K562 (cell line): ENCODE results near the gene APOBEC3C. TPM values are rescaled to one million over a fixed set of nuclear protein-coding genes. Genes with fewer than 3 reads are reported as not detected.
A peak's percentile ranks its signal among the peaks of the same experiment; 100 is the strongest.

Experiments
- CBX3 ChIP-seq, 2 experiments: IDR thresholded peaks; 1 replicate in 1 of 2; 2 replicates in 1 of 2; pipeline ENCODE4 v1.6.1; 2012; ENCODE audit warnings: inconsistent platforms in 2 of 2, low read length in 2 of 2, borderline replicate concordance in 1 of 2, control low read depth in 1 of 2
- CBX5 ChIP-seq: IDR thresholded peaks from 2 replicates; pipeline ENCODE4 v1.6.1; 2014; ENCODE audit warnings: low read depth, borderline replicate concordance
- ETV1 ChIP-seq: fragments of 450-650 bp; conservative IDR thresholded peaks from 2 replicates; pipeline ENCODE4 v1.6.1; 2016; ENCODE audit warnings: missing genetic modification characterization, control low read depth, low read depth, missing compliant biosample characterization
- HMG20B ChIP-seq: fragments of 250-450 bp; sonication (Bioruptor Pico); IDR thresholded peaks from 2 replicates; pipeline ENCODE4 v1.5.0; 2021; ENCODE audit warnings: mild to moderate bottlenecking
- ILK ChIP-seq: fragments of 450-650 bp; IDR thresholded peaks from 2 replicates; pipeline ENCODE4 v1.6.1; 2016; ENCODE audit warnings: missing genetic modification characterization, low read depth, mild to moderate bottlenecking, missing compliant biosample characterization, moderate library complexity, borderline replicate concordance
- JUND ChIP-seq, 2 experiments: IDR thresholded peaks; 2 replicates in 1 of 2; 3 replicates in 1 of 2; pipeline ENCODE4 v1.6.1; 2011; ENCODE audit warnings: borderline replicate concordance in 2 of 2, low read depth in 2 of 2, low read length in 2 of 2, improper control_type of control experiment in 1 of 2, missing biosample characterization in 1 of 2, missing genetic modification characterization in 1 of 2, missing genetic modification reagents in 1 of 2
- KDM1A ChIP-seq, 2 experiments: fragments of 450-650 bp; IDR thresholded peaks; 2 replicates each; pipeline ENCODE4 v1.6.1; 2016; ENCODE audit warnings: mild to moderate bottlenecking in 2 of 2
- MCM2 ChIP-seq: fragments of 450-650 bp; IDR thresholded peaks from 2 replicates; pipeline ENCODE4 v1.6.1; 2017; ENCODE audit warnings: low read depth, mild to moderate bottlenecking
- MCM3 ChIP-seq: fragments of 450-650 bp; IDR thresholded peaks from 2 replicates; pipeline ENCODE4 v1.6.1; 2016
- NR2C1 ChIP-seq, 2 experiments: fragments of 450-650 bp; IDR thresholded peaks; 2 replicates each; pipeline ENCODE4 v1.6.1; 2017; ENCODE audit warnings: mild to moderate bottlenecking in 2 of 2, antibody characterized with exemption in 1 of 2, inconsistent platforms in 1 of 2, missing compliant biosample characterization in 1 of 2, missing genetic modification characterization in 1 of 2
- SP2 ChIP-seq: IDR thresholded peaks from 2 replicates; pipeline ENCODE4 v1.6.1; 2011; ENCODE audit warnings: mild to moderate bottlenecking, low read depth, low read length, moderate library complexity; ENCODE audit not compliant: poor library complexity, severe bottlenecking; ENCODE audit errors: extremely low read depth
- SPI1 ChIP-seq: IDR thresholded peaks from 2 replicates; pipeline ENCODE4 v1.6.1; 2011; ENCODE audit warnings: low read depth, low read length, control low read depth, borderline replicate concordance
- ZC3H4 ChIP-seq: sonication (generic); formaldehyde crosslinking; IDR thresholded peaks from 2 replicates; pipeline ENCODE4 v1.9.0; 2021; ENCODE audit warnings: missing genetic modification reagents, borderline replicate concordance
- ZNF780A ChIP-seq: fragments of 250-450 bp; sonication (Bioruptor Pico); IDR thresholded peaks from 2 replicates; pipeline ENCODE4 v1.5.0; 2021; ENCODE audit warnings: mild to moderate bottlenecking
- polyA plus RNA-seq, 8 experiments: library from polyadenylated mRNA; depleted of rRNA in 4 of 8; stranded (reverse) in 5 of 8; unstranded in 3 of 8; fragments of >200 nt; fragmentation: Nextera tagmentation in 2 of 8; fragmentation: Illumina TruSeq in 1 of 8; extraction: Ambion mirVana in 2 of 8; extraction: Trizol in 1 of 8; gene quantifications; 2 replicates each; pipeline versions ENCODE4 v1.2.1 to v1.2.3, GENCODE V29; 2011 to 2014; ENCODE audit warnings: inconsistent platforms in 1 of 8, missing spikeins in 1 of 8
- total RNA-seq, 7 experiments: library from RNA; depleted of rRNA in 6 of 7; stranded (reverse); fragments of >200 nt in 6 of 7; fragmentation: Illumina TruSeq in 2 of 7; extraction: Trizol in 2 of 7; gene quantifications; 2 replicates each; pipeline versions ENCODE4 v1.2.1 to v1.2.3, GENCODE V29; 2011 to 2021; ENCODE audit warnings: low replicate concordance in 1 of 7
- TF ChIP-seq, protein P1 (sequence below): fragments of 150-350 bp; IDR thresholded peaks from 2 replicates; pipeline ENCODE4 v1.6.1; 2014; ENCODE audit warnings: low read depth, mild to moderate bottlenecking, low read length, borderline replicate concordance
- TF ChIP-seq, protein P2 (sequence below): fragments of 450-650 bp; conservative IDR thresholded peaks from 2 replicates; pipeline ENCODE4 v1.6.1; 2016; ENCODE audit warnings: missing genetic modification characterization, low read depth, mild to moderate bottlenecking, control low read depth, missing compliant biosample characterization
- TF ChIP-seq, protein P3 (sequence below): fragments of 450-650 bp; conservative IDR thresholded peaks from 2 replicates; pipeline ENCODE4 v1.6.1; 2016; ENCODE audit warnings: missing genetic modification characterization, low read depth, mild to moderate bottlenecking, missing compliant biosample characterization, moderate library complexity
- TF ChIP-seq, protein P4 (sequence below): fragments of 450-650 bp; IDR thresholded peaks from 2 replicates; pipeline ENCODE4 v1.6.1; 2014; ENCODE audit warnings: low read depth, mild to moderate bottlenecking, moderate library complexity, borderline replicate concordance

APOBEC3C gene
- total and polyA plus RNA-seq, 9 of the 15 experiments (the other 6 are each of a cell fraction or from before 2014, with no cell fraction given): 12.4 to 285 (median 55.5) TPM

DNA sequence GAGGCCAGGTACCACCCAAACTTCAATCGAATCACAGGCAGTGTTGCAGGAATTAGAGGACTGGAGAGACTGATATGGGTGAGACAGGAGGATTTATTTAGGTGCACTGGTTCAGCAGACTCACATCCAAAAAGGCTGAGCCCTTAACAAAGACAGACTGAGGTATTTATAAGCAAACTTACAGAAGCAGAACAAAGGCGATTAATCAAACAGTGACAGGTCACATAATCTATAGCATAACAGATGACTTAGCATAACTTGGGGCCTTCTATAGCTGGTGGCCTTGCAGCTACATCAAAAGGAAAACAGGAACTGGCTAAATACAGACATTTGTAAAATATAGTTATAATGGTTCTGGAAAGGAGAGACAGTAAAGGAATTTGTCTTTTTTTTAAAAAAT, 29.8 kb upstream of the APOBEC3C start (continued):
- TF ChIP-seq KDM1A (IDR thresholded peaks at IDR 0.05) (0 out of 4 replicates have a peak, but pooled peaks of 1 of the 2 experiments have one; percentile 15), MCM3 (no peak), MCM2 (no peak), HMG20B (no peak), ZC3H4 (CRISPR knock-in tag) (no peak), ETV1 (tag) (no peak), CBX3 (IDR thresholded peaks at IDR 0.05; ENCODE audit: borderline replicate concordance in 1 of 2, low read length in 2 of 2) (peak in 1 of 2 experiments; percentile 96; a peak in 2 of 3 replicates), JUND (IDR thresholded peaks at IDR 0.05; ENCODE audit: borderline replicate concordance, low read depth, low read length) (0 out of 2 replicates have a peak, but pooled peaks have one; percentile 15), JUND (tag; IDR thresholded peaks at IDR 0.05; ENCODE audit: borderline replicate concordance, low read depth, low read length) (no peak), ZNF780A (CRISPR knock-in tag) (no peak), SPI1 (peak; percentile 85), SP2 (no peak), NR2C1 (IDR thresholded peaks at IDR 0.05) (no peak), NR2C1 (tag; IDR thresholded peaks at IDR 0.05) (no peak), CBX5 (peak; percentile 93; the same call in 1 of the 2 replicates), ILK (tag) (no peak)
- TF ChIP-seq, protein P1, sequence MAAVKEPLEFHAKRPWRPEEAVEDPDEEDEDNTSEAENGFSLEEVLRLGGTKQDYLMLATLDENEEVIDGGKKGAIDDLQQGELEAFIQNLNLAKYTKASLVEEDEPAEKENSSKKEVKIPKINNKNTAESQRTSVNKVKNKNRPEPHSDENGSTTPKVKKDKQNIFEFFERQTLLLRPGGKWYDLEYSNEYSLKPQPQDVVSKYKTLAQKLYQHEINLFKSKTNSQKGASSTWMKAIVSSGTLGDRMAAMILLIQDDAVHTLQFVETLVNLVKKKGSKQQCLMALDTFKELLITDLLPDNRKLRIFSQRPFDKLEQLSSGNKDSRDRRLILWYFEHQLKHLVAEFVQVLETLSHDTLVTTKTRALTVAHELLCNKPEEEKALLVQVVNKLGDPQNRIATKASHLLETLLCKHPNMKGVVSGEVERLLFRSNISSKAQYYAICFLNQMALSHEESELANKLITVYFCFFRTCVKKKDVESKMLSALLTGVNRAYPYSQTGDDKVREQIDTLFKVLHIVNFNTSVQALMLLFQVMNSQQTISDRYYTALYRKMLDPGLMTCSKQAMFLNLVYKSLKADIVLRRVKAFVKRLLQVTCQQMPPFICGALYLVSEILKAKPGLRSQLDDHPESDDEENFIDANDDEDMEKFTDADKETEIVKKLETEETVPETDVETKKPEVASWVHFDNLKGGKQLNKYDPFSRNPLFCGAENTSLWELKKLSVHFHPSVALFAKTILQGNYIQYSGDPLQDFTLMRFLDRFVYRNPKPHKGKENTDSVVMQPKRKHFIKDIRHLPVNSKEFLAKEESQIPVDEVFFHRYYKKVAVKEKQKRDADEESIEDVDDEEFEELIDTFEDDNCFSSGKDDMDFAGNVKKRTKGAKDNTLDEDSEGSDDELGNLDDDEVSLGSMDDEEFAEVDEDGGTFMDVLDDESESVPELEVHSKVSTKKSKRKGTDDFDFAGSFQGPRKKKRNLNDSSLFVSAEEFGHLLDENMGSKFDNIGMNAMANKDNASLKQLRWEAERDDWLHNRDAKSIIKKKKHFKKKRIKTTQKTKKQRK: peak; percentile 41; the same call in 1 of the 2 replicates
- TF ChIP-seq, protein P2, sequence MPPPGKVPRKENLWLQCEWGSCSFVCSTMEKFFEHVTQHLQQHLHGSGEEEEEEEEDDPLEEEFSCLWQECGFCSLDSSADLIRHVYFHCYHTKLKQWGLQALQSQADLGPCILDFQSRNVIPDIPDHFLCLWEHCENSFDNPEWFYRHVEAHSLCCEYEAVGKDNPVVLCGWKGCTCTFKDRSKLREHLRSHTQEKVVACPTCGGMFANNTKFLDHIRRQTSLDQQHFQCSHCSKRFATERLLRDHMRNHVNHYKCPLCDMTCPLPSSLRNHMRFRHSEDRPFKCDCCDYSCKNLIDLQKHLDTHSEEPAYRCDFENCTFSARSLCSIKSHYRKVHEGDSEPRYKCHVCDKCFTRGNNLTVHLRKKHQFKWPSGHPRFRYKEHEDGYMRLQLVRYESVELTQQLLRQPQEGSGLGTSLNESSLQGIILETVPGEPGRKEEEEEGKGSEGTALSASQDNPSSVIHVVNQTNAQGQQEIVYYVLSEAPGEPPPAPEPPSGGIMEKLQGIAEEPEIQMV (tag): no peak
- TF ChIP-seq, protein P3, sequence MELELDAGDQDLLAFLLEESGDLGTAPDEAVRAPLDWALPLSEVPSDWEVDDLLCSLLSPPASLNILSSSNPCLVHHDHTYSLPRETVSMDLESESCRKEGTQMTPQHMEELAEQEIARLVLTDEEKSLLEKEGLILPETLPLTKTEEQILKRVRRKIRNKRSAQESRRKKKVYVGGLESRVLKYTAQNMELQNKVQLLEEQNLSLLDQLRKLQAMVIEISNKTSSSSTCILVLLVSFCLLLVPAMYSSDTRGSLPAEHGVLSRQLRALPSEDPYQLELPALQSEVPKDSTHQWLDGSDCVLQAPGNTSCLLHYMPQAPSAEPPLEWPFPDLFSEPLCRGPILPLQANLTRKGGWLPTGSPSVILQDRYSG: no peak
- TF ChIP-seq, protein P4, sequence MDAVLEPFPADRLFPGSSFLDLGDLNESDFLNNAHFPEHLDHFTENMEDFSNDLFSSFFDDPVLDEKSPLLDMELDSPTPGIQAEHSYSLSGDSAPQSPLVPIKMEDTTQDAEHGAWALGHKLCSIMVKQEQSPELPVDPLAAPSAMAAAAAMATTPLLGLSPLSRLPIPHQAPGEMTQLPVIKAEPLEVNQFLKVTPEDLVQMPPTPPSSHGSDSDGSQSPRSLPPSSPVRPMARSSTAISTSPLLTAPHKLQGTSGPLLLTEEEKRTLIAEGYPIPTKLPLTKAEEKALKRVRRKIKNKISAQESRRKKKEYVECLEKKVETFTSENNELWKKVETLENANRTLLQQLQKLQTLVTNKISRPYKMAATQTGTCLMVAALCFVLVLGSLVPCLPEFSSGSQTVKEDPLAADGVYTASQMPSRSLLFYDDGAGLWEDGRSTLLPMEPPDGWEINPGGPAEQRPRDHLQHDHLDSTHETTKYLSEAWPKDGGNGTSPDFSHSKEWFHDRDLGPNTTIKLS: no peak
